NCI-H82 treated with DMSO at 0.1 percent for 48 hours (cell line): Measurements from ENCODE around the gene C1orf35.

ENCODE experiments used
- DNase-seq: peaks from one replicate; lab custom pipeline; 2025; ENCODE audit not compliant: unreplicated experiment; lab: John Stamatoyannopoulos, UW

The C1orf35 gene

GRCh38 chr1:228095161-228095560 lies 8.0 kb downstream of the C1orf35 start:
- no peak for DNase-seq

DNA sequence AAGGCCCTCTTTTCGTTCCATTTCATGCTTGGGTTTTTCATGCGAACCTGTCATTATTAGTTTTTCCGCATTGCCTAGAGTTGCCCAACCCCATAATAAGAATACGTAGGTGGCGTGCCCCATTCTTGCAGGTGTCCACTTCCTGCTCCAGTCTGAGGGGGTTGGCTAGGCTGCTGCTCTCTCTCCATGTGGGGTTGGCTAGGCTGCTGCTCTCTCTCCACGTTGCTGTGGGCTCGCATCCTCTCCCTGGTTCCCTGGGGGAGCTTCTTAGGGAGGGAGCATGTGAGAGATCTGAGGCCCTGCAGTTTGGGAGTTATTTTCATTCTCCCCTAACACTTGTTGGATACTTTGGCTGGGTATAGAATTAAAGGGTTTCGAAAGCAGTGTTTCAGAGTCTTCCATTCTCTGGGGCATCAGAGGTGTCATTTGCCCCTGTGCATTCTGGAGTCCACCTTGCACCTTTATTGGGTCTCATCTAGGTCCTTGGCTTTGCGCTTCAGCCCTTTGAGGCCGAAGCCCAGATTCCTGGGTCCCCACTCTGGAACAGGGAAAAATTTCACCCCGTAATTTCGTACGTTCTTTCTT lies 8.6 kb downstream of the C1orf35 start:
- DNase-seq, result no peak

GRCh38 chr1:228093050-228093906 lies 9.8 kb downstream of the C1orf35 start:
- no peak for DNase-seq

- DNase-seq, result no peak
Measured at GRCh38 chr1:228092342-228093049, 10.6 kb downstream of the C1orf35 start.

- no peak for DNase-seq
Measured at GRCh38 chr1:228091084-228091483, 12.0 kb downstream of the C1orf35 start.

DNA sequence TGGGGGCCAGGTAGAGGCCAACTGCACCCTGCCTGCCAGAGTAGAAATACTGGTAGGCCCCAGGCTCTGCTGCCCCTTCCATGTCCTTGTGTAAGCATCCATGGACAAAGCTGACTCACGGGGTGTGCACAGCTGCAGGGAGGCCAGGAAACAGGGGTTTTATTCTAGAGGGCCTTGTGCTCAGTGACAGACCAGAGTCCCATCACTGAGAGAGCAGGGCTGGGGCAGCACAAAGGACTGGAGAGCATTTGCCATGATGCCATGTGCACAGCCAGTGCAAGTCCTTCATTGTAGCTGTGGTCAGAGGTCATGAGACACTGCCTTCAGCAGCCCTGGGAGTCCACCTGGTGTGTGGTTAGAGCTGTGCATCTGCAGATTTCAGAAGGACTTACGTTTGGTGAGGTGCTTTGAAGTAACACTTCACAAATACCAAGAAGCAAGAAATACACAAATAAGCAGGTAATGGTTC lies 12.5 kb downstream of the C1orf35 start:
- no peak for DNase-seq

- no peak for DNase-seq
Measured at GRCh38 chr1:228089519-228090380, 13.4 kb downstream of the C1orf35 start.

DNA sequence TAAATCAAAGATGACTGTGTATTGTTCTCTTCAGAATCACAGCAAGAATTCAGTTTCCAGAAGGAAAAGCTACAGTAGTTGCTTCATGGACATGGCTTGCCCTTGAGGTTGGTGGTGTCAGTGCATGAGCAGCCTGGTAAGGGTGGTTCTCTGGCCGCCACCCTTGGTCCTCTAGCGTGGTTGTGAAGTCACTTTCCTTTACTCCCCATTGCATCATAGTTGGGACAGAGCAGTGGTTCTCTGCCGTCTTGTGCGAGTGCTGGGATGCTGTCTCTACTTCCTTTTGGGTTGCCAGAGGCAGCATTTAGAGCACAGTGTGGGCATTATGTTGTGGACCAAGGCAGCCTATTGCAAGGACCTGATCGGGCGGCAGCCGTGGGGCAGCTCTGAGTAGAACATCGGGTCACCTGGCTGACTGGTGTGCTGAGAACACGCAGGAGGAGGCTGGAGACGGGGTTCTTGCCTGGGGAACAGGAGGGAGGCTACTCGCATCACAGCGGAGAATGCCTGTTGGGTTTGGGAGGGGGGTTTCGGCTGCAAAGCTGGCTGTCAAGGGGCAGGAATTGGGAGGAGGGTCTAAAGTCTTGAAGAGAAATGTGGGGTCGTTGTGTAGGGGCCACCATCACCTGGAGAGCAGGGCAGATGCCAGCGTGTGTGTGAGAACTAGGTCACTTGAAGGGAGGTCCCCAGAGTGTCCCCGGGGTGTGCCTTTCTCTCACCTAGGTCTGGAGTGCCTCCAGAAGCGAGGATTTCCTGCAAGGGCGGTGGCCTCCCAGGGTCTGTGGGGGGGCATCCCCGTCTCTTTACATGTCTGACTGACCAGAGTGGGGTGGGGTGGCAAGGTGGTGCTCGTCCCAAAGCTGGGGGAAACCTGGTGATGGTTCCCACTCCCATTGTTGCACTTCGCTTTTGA lies 14.3 kb downstream of the C1orf35 start:
- no peak for DNase-seq

DNA sequence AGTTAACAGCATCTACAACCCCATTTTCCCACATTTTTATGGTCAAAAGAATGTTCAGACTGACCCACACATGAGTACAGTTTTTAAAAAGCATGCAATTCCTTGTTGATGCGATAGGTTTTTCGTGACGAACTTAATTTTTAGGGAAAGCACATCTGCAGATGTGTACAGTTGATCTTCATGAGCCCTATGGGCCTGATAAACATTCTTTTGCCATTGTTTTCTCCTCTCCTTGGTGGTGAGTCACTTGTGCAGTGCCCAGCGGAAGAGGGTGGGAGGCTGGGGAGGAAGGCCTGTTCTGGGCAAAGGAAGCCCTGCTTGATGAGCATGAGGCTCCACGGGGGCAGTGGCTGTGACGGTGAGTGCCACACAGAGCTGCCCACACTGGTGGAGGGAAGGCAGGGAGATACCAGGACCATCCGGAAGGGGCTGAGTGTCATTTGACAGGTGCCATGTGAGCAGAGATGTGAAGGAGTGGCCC lies 15.3 kb downstream of the C1orf35 start:
- DNase-seq, result no peak

DNA sequence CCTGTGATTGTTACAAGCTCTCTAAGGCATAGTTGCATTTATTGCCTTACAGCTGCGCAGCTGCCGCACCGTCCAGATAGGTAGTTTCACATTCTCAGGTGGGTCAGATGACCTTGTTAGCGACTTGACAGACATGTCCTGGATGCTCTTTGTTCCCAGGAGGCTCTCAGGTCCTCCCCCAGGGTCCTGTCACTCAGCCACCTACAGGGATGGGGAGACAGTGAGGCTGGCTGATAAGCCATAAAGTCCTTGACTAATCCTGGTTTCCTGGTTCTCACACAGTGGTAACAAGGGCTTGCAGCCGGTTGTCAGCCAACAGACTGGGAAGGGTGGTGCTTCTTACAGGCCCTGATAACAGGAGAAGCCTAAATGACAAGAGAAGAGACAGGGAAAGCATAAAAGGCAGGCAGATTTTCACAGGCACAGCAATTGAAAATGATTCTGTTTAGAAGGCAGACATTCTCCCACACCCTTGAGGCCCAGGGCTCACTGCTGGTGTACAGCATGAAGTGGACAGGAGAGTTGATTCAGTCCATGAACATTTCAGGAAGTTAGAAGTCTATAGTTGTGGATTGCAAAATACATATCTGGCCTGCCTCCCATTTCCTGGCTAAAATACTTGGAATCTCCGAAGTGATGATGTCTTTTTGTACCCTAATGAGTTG lies 17.7 kb downstream of the C1orf35 start:
- no peak for DNase-seq

DNA sequence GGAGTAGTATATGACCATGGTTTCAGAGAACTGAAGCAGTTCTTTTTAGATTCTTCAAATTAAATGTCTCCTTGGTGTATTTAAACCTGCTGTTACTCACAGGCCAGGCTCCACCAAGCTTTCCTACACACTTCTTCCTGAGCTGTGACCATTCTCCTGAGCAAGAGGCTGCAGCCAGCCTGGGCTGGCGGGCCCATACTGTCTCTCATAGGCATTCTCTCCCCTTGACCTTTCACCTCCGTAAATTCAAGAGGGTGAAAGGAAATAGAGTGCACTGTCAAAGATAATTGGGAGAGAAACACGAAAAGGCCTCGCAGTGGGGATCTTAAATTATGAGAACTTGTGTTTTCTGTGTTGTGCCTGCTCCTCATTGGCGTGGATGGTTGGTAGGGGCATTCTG lies 18.3 kb downstream of the C1orf35 start:
- no peak for DNase-seq

- no peak for DNase-seq
Measured at GRCh38 chr1:228084325-228084724, 18.8 kb downstream of the C1orf35 start.

DNA sequence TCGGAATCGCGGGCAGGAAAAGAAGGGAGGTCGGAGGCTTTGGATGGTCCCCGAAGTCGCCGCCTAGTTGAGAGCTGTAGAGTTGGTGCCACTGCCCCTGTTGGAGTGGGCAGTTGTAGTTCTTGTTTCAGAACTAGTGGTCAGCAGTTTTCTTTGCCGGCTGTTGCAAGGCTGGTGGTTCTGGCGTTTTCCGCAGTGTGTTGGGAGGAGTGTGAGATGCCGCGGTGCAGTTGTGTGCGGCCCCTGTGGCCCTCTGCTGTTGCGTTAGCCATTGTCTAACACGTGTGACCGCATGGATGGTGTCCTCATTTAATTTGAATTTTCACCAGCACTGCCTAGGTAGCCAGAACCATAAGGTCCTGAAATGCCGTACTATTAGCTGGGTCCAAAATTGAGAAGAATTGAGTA lies 19.2 kb downstream of the C1orf35 start:
- DNase-seq, result no peak

GRCh38 chr1:228082918-228083870 lies 19.9 kb downstream of the C1orf35 start:
- no peak for DNase-seq

DNA sequence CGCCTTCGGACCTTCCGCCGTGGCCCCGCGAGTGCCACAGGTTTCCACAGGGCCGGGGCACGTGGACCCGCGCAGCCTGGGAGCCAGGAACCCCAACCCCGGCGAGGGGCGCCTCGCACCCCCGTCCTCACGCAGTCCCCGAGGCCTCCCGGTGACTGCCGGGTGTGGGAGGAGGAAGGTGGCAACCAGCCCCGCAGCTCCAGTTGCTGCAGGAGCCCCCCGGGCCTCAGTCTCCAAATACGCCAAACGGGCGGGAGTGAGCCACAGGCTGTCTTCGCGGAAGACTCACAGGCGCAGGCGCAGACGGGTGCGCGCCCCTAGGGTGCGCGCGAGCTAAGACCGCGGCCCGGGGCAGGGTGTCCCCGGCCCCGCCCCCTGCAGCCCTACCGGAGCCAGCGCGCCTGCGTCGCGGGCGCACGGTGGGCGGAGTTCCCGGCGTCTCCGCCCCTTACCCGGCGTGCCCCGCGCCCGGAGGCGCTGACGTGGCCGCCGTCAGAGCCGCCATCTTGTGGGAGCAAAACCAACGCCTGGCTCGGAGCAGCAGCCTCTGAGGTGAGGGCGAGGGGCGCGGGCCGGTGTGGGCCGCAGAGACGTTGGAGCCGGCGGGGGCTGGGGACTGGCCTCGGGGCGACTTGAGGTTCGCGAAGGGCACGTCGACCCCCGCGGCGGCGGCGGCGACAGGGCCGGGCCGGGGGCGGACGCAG lies 20.8 kb downstream of the C1orf35 start, which contains the start of gene ARF1:
ARF1 (plus strand) TSS at position 495 of the 704 bp plus-strand sequence. CDS start 14,407 bp downstream, outside the sequence.
- peak; percentile 78 for DNase-seq

GRCh38 chr1:228081578-228082213 lies 21.4 kb downstream of the C1orf35 start:
- no peak for DNase-seq

DNA sequence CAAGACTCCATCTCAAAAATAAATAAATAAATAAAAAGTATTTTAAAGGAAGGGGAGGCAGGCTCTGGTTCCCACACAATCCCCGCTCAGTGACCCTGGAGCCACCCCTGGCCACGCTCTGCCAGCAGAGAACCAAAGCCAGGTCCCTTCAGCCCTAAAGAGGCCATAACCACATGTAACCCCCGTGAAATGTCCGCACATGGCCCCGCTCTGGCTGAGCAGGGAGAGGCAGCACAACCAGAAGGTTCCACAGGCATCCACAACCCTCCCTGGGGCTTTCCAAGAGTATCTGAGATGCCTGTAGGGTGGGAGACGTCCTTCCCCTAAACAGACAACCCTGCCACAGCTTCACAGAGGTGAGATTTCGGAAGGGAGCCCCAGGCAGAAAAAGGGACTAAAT lies 22.0 kb downstream of the C1orf35 start:
- DNase-seq, result no peak
